ENCODE measurements around the gene PARS2.

Gene PARS2

DNA sequence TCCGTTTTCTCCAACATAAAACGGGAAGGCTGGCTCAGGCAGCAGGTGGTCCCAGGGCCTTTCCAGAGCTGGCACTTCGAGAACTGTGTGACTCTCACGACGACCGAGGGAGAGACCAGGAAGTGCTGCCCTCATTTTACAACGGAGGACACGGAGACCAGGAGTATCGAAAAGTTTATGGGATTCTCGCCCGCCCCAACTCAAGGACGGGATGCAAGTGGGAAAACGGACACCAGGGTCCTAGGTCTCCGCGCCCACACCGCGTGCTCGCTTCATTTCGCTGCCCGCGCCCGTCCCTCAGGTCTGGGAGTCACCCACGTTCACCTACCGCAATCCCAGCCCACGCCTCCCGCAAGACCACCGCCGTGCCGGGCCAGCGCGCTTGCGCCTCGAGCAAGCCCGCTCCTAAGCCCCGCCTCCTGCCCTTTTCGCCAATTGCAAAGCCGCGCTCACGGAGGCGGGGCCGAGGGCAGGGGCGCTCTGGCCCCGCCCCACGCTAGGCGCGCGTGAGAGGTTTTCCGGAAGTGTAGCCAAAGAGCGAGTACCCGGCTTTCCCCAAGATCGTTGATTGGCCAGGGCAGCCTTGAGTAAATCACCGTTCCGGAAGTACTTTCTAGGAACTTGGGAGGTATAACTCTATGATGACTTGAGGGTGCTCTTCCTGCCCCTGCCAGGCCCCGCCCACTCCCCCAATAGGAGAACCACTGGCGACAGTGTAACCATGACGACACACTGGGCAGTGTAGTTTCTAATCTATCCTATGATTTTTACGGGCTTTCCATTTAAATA, at the start of gene PARS2:
Gene PARS2, minus strand, starts transcription at position 391 of the 789 bp plus-strand sequence. CDS start 5,362 bp downstream, outside the sequence.
- TF ChIP-seq CTCF (conservative IDR thresholded peaks at IDR 0.05; ENCODE audit: control insufficient read depth, insufficient read depth, low read depth, low read length), result no peak
- peak; percentile 99 for DNase-seq (ENCODE audit: low read depth)

DNA sequence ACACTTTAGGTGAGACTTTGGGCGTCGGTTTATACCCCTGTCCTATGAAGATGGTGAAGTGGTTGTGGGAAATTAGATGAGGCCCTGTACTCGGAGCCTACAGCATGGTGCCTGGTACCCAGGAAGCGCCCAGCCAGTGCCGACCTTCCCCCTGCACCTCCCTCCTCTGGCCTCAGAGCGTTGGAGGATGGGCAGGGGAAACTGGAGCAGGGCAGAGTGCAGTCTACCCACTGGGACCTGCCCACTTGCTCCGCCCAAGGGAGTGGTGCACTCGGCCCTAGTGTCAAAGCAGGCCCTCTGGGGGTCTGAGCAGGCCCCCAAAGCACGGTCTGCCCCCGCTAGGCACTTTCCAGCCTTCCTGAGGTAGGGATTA, 49.8 kb upstream of the PARS2 start:
- no peak for TF ChIP-seq CTCF (conservative IDR thresholded peaks at IDR 0.05; ENCODE audit: control insufficient read depth, insufficient read depth, low read depth, low read length)
- no peak overlapping the region for H3K4me3 ChIP-seq (ENCODE audit: control insufficient read depth, low read depth, low read length)
- no peak for DNase-seq (ENCODE audit: low read depth)

More for the DNA sequence above, at the start of gene PARS2:
- H3K4me3 ChIP-seq (ENCODE audit: control insufficient read depth, low read depth, low read length), result peak within 1 kb of the TSS; percentile 94

DNA sequence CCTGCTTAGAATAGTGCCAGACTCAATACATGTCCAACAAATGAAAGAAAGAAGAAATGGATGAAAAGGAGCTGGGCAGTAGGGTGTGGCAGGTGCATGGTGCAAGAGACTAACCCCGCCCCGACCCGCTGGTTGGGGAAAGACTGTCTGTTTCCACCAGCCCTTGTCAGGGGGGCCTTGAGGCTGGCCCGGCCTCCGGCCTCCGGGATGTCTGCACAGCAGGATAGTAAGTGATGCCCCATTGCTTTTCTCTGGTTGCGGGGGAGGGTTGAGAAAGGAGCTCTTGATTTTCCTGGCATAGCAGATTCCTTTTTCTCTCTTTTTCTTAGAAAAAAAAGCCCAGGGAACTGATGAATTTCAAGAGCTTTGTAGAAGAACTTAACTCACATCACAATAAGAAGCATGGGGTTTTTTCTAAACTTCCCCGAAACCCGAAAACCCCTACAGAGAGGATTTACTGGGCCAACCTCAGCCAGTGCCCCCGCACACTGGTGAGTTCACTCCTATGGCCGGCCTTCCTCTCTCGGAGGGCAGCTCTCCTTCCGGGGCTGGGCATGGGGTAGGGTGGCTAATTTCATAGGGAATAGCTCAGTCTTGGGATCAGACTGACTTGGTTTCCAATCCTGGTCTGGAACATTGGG, 49.3 kb upstream of the PARS2 start:
- no peak for TF ChIP-seq CTCF (conservative IDR thresholded peaks at IDR 0.05; ENCODE audit: control insufficient read depth, insufficient read depth, low read depth, low read length)

DNA sequence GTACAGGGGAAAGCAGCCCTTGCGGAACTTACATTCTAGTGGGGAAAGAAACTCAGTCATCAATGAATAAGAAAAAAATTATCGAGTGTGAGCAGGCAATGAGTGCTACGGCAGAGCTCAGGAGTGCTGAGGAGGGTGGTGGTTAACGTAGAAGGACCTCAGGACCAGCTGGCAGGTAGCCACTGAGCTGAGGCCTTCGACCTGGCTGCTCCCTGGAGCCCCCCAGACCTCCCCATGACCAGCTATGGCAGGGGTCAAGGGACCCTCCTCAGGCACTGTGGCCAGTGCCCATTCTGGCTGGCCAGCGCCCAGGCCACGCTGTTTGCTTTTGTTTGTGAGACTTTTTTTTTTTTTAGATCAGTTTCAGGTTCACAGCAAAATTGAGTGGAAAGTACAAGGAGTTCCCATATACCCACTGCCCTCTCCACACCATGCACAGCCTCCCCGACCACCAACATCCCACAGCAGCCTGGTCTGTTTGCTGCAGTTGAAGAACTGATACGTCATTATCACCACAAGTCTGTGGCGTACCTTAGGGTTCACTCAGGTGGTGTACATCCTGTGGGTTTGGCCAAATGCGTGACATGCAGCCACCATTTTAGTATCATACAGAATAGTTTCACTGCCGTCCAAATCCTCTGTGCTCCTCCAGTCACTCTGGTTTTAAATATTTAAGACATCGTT, 48.6 kb upstream of the PARS2 start:
- H3K4me3 ChIP-seq (ENCODE audit: control insufficient read depth, low read depth, low read length), result no peak overlapping the region
- DNase-seq (ENCODE audit: low read depth), result no peak
- no peak for TF ChIP-seq CTCF (conservative IDR thresholded peaks at IDR 0.05; ENCODE audit: control insufficient read depth, insufficient read depth, low read depth, low read length)

More for the DNA sequence above, 49.3 kb upstream of the PARS2 start:
- no peak overlapping the region for H3K4me3 ChIP-seq (ENCODE audit: control insufficient read depth, low read depth, low read length)
- DNase-seq (ENCODE audit: low read depth), result no peak

GRCh38 chr1:54811739-54812655, 47.7 kb upstream of the PARS2 start:
- no peak overlapping the region for H3K4me3 ChIP-seq (ENCODE audit: control insufficient read depth, low read depth, low read length)
- DNase-seq (ENCODE audit: low read depth), result no peak
- no peak for TF ChIP-seq CTCF (conservative IDR thresholded peaks at IDR 0.05; ENCODE audit: control insufficient read depth, insufficient read depth, low read depth, low read length)

GRCh38 chr1:54811066-54811465, 46.7 kb upstream of the PARS2 start:
- no peak overlapping the region for H3K4me3 ChIP-seq (ENCODE audit: control insufficient read depth, low read depth, low read length)
- no peak for DNase-seq (ENCODE audit: low read depth)
- no peak for TF ChIP-seq CTCF (conservative IDR thresholded peaks at IDR 0.05; ENCODE audit: control insufficient read depth, insufficient read depth, low read depth, low read length)
